Liver (tissue), 9 donors: ENCODE measurements around the gene DPYSL4. TPM values are rescaled to one million over a fixed set of nuclear protein-coding genes. Genes with fewer than 3 reads are reported as not detected.

Experiments used
- DNase-seq: peaks from one replicate; pipeline ENCODE4 v3.0.0-alpha.2; 2017; ENCODE audit warnings: low spot score
- H3K27ac ChIP-seq, 2 donors: one replicate each; pipeline ENCODE4 v1.7.0; 2013; ENCODE audit warnings: inconsistent platforms in 2 of 2, low read length in 2 of 2, control low read depth in 1 of 2, low read depth in 1 of 2, mild to moderate bottlenecking in 1 of 2
- H3K27me3 ChIP-seq, 4 donors: one replicate each; pipeline versions ENCODE4 v1.6.1 to v1.7.0; 2013; ENCODE audit warnings: low read length in 3 of 4, inconsistent platforms in 1 of 4, mild to moderate bottlenecking in 1 of 4, moderate library complexity in 1 of 4; ENCODE audit not compliant: control insufficient read depth in 4 of 4, insufficient read depth in 4 of 4
- H3K36me3 ChIP-seq, 4 donors: one replicate each; pipeline versions ENCODE4 v1.6.1 to v1.7.0; 2013; ENCODE audit warnings: low read length in 3 of 4, mild to moderate bottlenecking in 3 of 4, low read depth in 1 of 4, moderate library complexity in 1 of 4; ENCODE audit not compliant: control insufficient read depth in 4 of 4, insufficient read depth in 3 of 4
- H3K4me1 ChIP-seq, 4 donors: one replicate each; pipeline versions ENCODE4 v1.6.1 to v1.7.0; 2013; ENCODE audit warnings: low read length in 3 of 4, mild to moderate bottlenecking in 3 of 4, moderate library complexity in 1 of 4; ENCODE audit not compliant: control insufficient read depth in 4 of 4, insufficient read depth in 4 of 4
- H3K4me3 ChIP-seq, 3 donors: one replicate each; pipeline versions ENCODE4 v1.6.1 to v1.7.0; 2013; ENCODE audit warnings: low read length in 3 of 3, control low read depth in 1 of 3, low read depth in 1 of 3, mild to moderate bottlenecking in 1 of 3
- H3K9ac ChIP-seq, 2 donors: one replicate each; pipeline ENCODE4 v1.7.0; 2013; ENCODE audit warnings: low read length in 2 of 2, mild to moderate bottlenecking in 2 of 2, moderate library complexity in 2 of 2, control low read depth in 1 of 2, low read depth in 1 of 2
- H3K9me3 ChIP-seq, 4 donors: one replicate each; pipeline versions ENCODE4 v1.6.1 to v1.7.0; 2013; ENCODE audit warnings: low read length in 3 of 4; ENCODE audit not compliant: control insufficient read depth in 4 of 4
- ATF3 ChIP-seq: IDR thresholded peaks from 2 replicates; pipeline ENCODE4 v1.6.1; 2016; ENCODE audit warnings: antibody characterized with exemption
- CTCF ChIP-seq: fragments of 150-350 bp; IDR thresholded peaks from 2 replicates; pipeline ENCODE4 v1.5.1; 2017; ENCODE audit warnings: improper control_type of control experiment, low read depth, low read length; ENCODE audit not compliant: missing input control
- EGR1 ChIP-seq, 2 donors: IDR thresholded peaks; 2 replicates each; pipeline ENCODE4 v1.6.1; 2016 to 2018; ENCODE audit warnings: antibody characterized with exemption in 2 of 2, low read depth in 2 of 2
- FOXA1 ChIP-seq: IDR thresholded peaks from 2 replicates; pipeline ENCODE4 v1.6.1; 2016; ENCODE audit warnings: antibody characterized with exemption
- FOXA2 ChIP-seq: IDR thresholded peaks from 2 replicates; pipeline ENCODE4 v1.6.1; 2016; ENCODE audit warnings: antibody characterized with exemption
- GABPA ChIP-seq, 2 donors: IDR thresholded peaks in 1 of 2; conservative IDR thresholded peaks in 1 of 2; 2 replicates each; pipeline ENCODE4 v1.6.1; 2016; ENCODE audit warnings: antibody characterized with exemption in 2 of 2, mild to moderate bottlenecking in 1 of 2, moderate library complexity in 1 of 2
- HNF4A ChIP-seq, 2 donors: conservative IDR thresholded peaks; 2 replicates each; pipeline ENCODE4 v1.6.1; 2016; ENCODE audit warnings: antibody characterized with exemption in 2 of 2, mild to moderate bottlenecking in 2 of 2
- HNF4G ChIP-seq: IDR thresholded peaks from 2 replicates; pipeline ENCODE4 v1.6.1; 2016; ENCODE audit warnings: antibody characterized with exemption
- JUND ChIP-seq, 2 donors: IDR thresholded peaks; 2 replicates each; pipeline ENCODE4 v1.6.1; 2016; ENCODE audit warnings: antibody characterized with exemption in 2 of 2
- MAX ChIP-seq: IDR thresholded peaks from 2 replicates; pipeline ENCODE4 v1.6.1; 2016; ENCODE audit warnings: antibody characterized with exemption
- NR2F2 ChIP-seq: IDR thresholded peaks from 2 replicates; pipeline ENCODE4 v1.6.1; 2016; ENCODE audit warnings: antibody characterized with exemption
- RAD21 ChIP-seq, 2 donors: IDR thresholded peaks; 2 replicates each; pipeline ENCODE4 v1.6.1; 2016; ENCODE audit warnings: antibody characterized with exemption in 2 of 2, mild to moderate bottlenecking in 2 of 2
- REST ChIP-seq: IDR thresholded peaks from 2 replicates; pipeline ENCODE4 v1.6.1; 2016; ENCODE audit warnings: antibody characterized with exemption, mild to moderate bottlenecking
- RXRA ChIP-seq, 2 donors: IDR thresholded peaks; 2 replicates each; pipeline ENCODE4 v1.6.1; 2017 to 2018; ENCODE audit warnings: antibody characterized with exemption in 2 of 2, mild to moderate bottlenecking in 1 of 2
- SP1 ChIP-seq: IDR thresholded peaks from 2 replicates; pipeline ENCODE4 v1.6.1; 2018; ENCODE audit warnings: antibody characterized with exemption, mild to moderate bottlenecking
- TAF1 ChIP-seq: conservative IDR thresholded peaks from 2 replicates; pipeline ENCODE4 v1.6.1; 2016; ENCODE audit warnings: antibody characterized with exemption, mild to moderate bottlenecking
- YY1 ChIP-seq: IDR thresholded peaks from 2 replicates; pipeline ENCODE4 v1.6.1; 2016; ENCODE audit warnings: antibody characterized with exemption, mild to moderate bottlenecking
- ZBTB33 ChIP-seq: IDR thresholded peaks from 2 replicates; pipeline ENCODE4 v1.6.1; 2016; ENCODE audit warnings: antibody characterized with exemption
- WGBS: extraction: QIAGEN DNeasy Blood & Tissue Kit; methylation state at CpG from one replicate; pipeline ENCODE4 v1.1.7; 2013; 5-methylcytosine and 5-hydroxymethylcytosine counted together
- polyA plus RNA-seq, 2 donors: library from polyadenylated mRNA; stranded (reverse) in 1 of 2; unstranded in 1 of 2; fragments of 200-250 nt in 1 of 2; fragments of >200 nt in 1 of 2; fragmentation: Nextera tagmentation in 1 of 2; extraction: Ambion mirVana in 1 of 2; gene quantifications; one replicate each; pipeline versions ENCODE4 v1.2.1 to v1.2.3, GENCODE V29; 2013 to 2015
- total RNA-seq, 2 donors: library from RNA; depleted of rRNA; stranded (reverse); fragments of >200 nt; gene quantifications; one replicate each; pipeline ENCODE4 v1.2.3, GENCODE V29; 2014
- donor health status: healthy.
- donor health status: healthy.
- donor health status: healthy.
- donor health status: healthy.
- donor health status: healthy.

The DPYSL4 gene
- total and polyA plus RNA-seq, 4 donors: 0.19 to 2.2 (median 0.26) TPM

- DNase-seq: no peak
- H3K4me1 ChIP-seq: peaks cover 4 to 14% (median 11%) of the 10 kb centered on the region in 4 donors
- TF ChIP-seq RAD21 (IDR thresholded peaks at IDR 0.05) (no peak), CTCF (no peak), SP1 (no peak), GABPA (IDR thresholded peaks at IDR 0.05 in 1 of 2, conservative IDR thresholded peaks at IDR 0.05 in 1 of 2) (no peak), EGR1 (IDR thresholded peaks at IDR 0.05; ENCODE audit: low read depth in 2 of 2) (no peak), JUND (IDR thresholded peaks at IDR 0.05) (no peak), RXRA (IDR thresholded peaks at IDR 0.05) (no peak), FOXA1 (no peak), HNF4A (conservative IDR thresholded peaks at IDR 0.05) (no peak), HNF4G (no peak), MAX (no peak), YY1 (no peak), NR2F2 (no peak), REST (no peak), FOXA2 (no peak), ATF3 (no peak), TAF1 (no peak), ZBTB33 (no peak)
- H3K36me3 ChIP-seq: no peaks in the 10 kb centered on the region
- no peak overlapping the region for H3K9ac ChIP-seq
- WGBS: 62% methylated on average over 13 of the region's 13 CpGs
- no peak overlapping the region for H3K4me3 ChIP-seq
- H3K27me3 ChIP-seq: peaks cover 0 to 10% (median 4%) of the 10 kb centered on the region in 4 donors
- H3K9me3 ChIP-seq: no peaks in the 10 kb centered on the region
- no peak overlapping the region for H3K27ac ChIP-seq
Observed at GRCh38 chr10:132188331-132188730, 1.6 kb downstream of the DPYSL4 start.
